Liver (tissue), 3 donors: Measurements from ENCODE around the gene STAC2.

ENCODE experiments used
- ATF3 ChIP-seq: IDR thresholded peaks from 2 replicates; pipeline ENCODE4 v1.6.1; 2016; ENCODE audit warnings: antibody characterized with exemption
- CTCF ChIP-seq: fragments of 150-350 bp; IDR thresholded peaks from 2 replicates; pipeline ENCODE4 v1.5.1; 2017; ENCODE audit warnings: improper control_type of control experiment, low read depth, low read length; ENCODE audit not compliant: missing input control
- FOXA1 ChIP-seq: IDR thresholded peaks from 2 replicates; pipeline ENCODE4 v1.6.1; 2016; ENCODE audit warnings: antibody characterized with exemption
- GABPA ChIP-seq, 2 donors: IDR thresholded peaks in 1 of 2; conservative IDR thresholded peaks in 1 of 2; 2 replicates each; pipeline ENCODE4 v1.6.1; 2016; ENCODE audit warnings: antibody characterized with exemption in 2 of 2, mild to moderate bottlenecking in 1 of 2, moderate library complexity in 1 of 2
- JUND ChIP-seq, 2 donors: IDR thresholded peaks; 2 replicates each; pipeline ENCODE4 v1.6.1; 2016; ENCODE audit warnings: antibody characterized with exemption in 2 of 2
- MAX ChIP-seq: IDR thresholded peaks from 2 replicates; pipeline ENCODE4 v1.6.1; 2016; ENCODE audit warnings: antibody characterized with exemption
- REST ChIP-seq: IDR thresholded peaks from 2 replicates; pipeline ENCODE4 v1.6.1; 2016; ENCODE audit warnings: antibody characterized with exemption, mild to moderate bottlenecking
- SP1 ChIP-seq: IDR thresholded peaks from 2 replicates; pipeline ENCODE4 v1.6.1; 2018; ENCODE audit warnings: antibody characterized with exemption, mild to moderate bottlenecking
- TAF1 ChIP-seq: conservative IDR thresholded peaks from 2 replicates; pipeline ENCODE4 v1.6.1; 2016; ENCODE audit warnings: antibody characterized with exemption, mild to moderate bottlenecking
- YY1 ChIP-seq: IDR thresholded peaks from 2 replicates; pipeline ENCODE4 v1.6.1; 2016; ENCODE audit warnings: antibody characterized with exemption, mild to moderate bottlenecking
- ZBTB33 ChIP-seq: IDR thresholded peaks from 2 replicates; pipeline ENCODE4 v1.6.1; 2016; ENCODE audit warnings: antibody characterized with exemption
- donor health status: healthy.
- donor health status: healthy.

GRCh38 chr17:39174920-39175694 lies 50.6 kb downstream of the STAC2 start:
- TF ChIP-seq CTCF (peak; percentile 66), ZBTB33 (no peak), SP1 (no peak), ATF3 (no peak), GABPA (IDR thresholded peaks at IDR 0.05 in 1 of 2, conservative IDR thresholded peaks at IDR 0.05 in 1 of 2) (no peak), YY1 (no peak), FOXA1 (no peak), REST (no peak), MAX (no peak), TAF1 (no peak), JUND (IDR thresholded peaks at IDR 0.05) (no peak)
